Stimulated activated CD4-positive, alpha-beta T cell treated with anti-CD3 and anti-CD28 coated beads, Interleukin-12 subunit alpha, Interleukin-12 subunit beta, amount 100 ng/mL, for 4 hours (primary cell): ENCODE results near the gene CDH13.

Experiments
- DNase-seq: peaks from one replicate; pipeline ENCODE4 v3.0.0-alpha.2; 2020

CDH13 gene

GRCh38 chr16:83549316-83550182, 922.8 kb downstream of the CDH13 start:
- DNase-seq: no peak

GRCh38 chr16:83550183-83550569, 923.4 kb downstream of the CDH13 start:
- no peak for DNase-seq

GRCh38 chr16:83552228-83552627, 925.5 kb downstream of the CDH13 start:
- DNase-seq: no peak

- DNase-seq: no peak
Measured at GRCh38 chr16:83552930-83553329, 926.2 kb downstream of the CDH13 start.

- no peak for DNase-seq
Measured at GRCh38 chr16:83554096-83554495, 927.3 kb downstream of the CDH13 start.

- DNase-seq: no peak
Measured at GRCh38 chr16:83554540-83554939, 927.8 kb downstream of the CDH13 start.

GRCh38 chr16:83561876-83562275, 935.1 kb downstream of the CDH13 start:
- no peak for DNase-seq

GRCh38 chr16:83568345-83568744, 941.6 kb downstream of the CDH13 start:
- no peak for DNase-seq

GRCh38 chr16:83574388-83574787, 947.6 kb downstream of the CDH13 start:
- no peak for DNase-seq

- DNase-seq: no peak
Measured at GRCh38 chr16:83577078-83577745, 950.4 kb downstream of the CDH13 start.

GRCh38 chr16:83578171-83578570, 951.4 kb downstream of the CDH13 start:
- DNase-seq: no peak

GRCh38 chr16:83579027-83579426, 952.3 kb downstream of the CDH13 start:
- DNase-seq: no peak

GRCh38 chr16:83579436-83579835, 952.7 kb downstream of the CDH13 start:
- no peak for DNase-seq

GRCh38 chr16:83581082-83581481, 954.3 kb downstream of the CDH13 start:
- no peak for DNase-seq

- no peak for DNase-seq
Measured at GRCh38 chr16:83581994-83582747, 955.4 kb downstream of the CDH13 start.

GRCh38 chr16:83586036-83586435, 959.3 kb downstream of the CDH13 start:
- DNase-seq: no peak

- no peak for DNase-seq
Measured at GRCh38 chr16:83586461-83587200, 959.9 kb downstream of the CDH13 start.

- DNase-seq: no peak
Measured at GRCh38 chr16:83587201-83587600, 960.4 kb downstream of the CDH13 start.

- DNase-seq: no peak
Measured at GRCh38 chr16:83588070-83588469, 961.3 kb downstream of the CDH13 start.

GRCh38 chr16:83589576-83589975, 962.8 kb downstream of the CDH13 start:
- no peak for DNase-seq

- DNase-seq: no peak
Measured at GRCh38 chr16:83592778-83593177, 966.0 kb downstream of the CDH13 start.

- DNase-seq: no peak
Measured at GRCh38 chr16:83599789-83600462, 973.2 kb downstream of the CDH13 start.
